ENCODE measurements around the gene SPDL1.

DNA sequence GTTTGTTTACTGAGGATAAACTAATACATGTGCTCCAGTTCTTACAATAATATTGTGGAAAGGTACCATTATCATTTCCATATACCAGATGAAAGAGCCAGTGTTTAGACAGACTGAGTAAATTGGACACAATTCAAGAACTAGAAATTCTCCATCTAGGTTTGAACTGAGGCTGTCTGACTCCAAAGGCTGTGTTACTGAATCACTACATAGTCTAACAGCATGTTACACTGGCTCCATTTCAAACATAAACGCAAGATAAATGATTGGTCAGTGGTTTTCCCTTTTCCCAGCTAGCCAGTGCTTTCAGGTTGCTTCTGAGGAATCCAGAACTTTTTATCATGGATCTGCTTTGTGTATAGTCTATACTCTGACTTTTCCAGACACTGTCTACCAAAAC lies 8.1 kb downstream of the SPDL1 start:
- TF ChIP-seq EZH2 (IDR thresholded peaks at IDR 0.05; ENCODE audit: insufficient read depth, poor library complexity, severe bottlenecking) (no peak), EZH2phosphoT487 (IDR thresholded peaks at IDR 0.05; ENCODE audit: insufficient read depth, low read depth) (no peak)
